ENCODE measurements around the gene PSME1. TPM values are rescaled to one million over a fixed set of nuclear protein-coding genes. Genes with fewer than 3 reads are reported as not detected.

PSME1 gene
- total RNA-seq, 2 experiments from 2014 or later = 403 to 427 TPM

GRCh38 chr14:24162093-24162492 lies 26.1 kb downstream of the PSME1 start:
- H3K9me3 Mint-ChIP-seq = no peaks in the 10 kb centered on the region
- H3K4me1 Mint-ChIP-seq (ENCODE audit: low read depth) = peaks cover 42% of the 10 kb centered on the region
- peak overlapping the region; percentile 97 for H3K4me3 Mint-ChIP-seq
- H3K27me3 Mint-ChIP-seq = no peaks in the 10 kb centered on the region
- peaks cover 69% of the 10 kb centered on the region for H3K36me3 Mint-ChIP-seq
- intact Hi-C loops (cut with micrococcal nuclease) = no loop called here
- CTCF ChIA-PET = interaction anchor here (0.7 to 4.6 kb wide), 24 partner anchors 8 to 171 kb away, joined by 3 to 76 read pairs (median 10); partner anchors contain the start of genes CHMP4A, CIDEB, DCAF11 and EMC9
- POLR2A ChIA-PET = interaction anchor here (0.6 to 4.2 kb wide), 21 partner anchors 9 to 109 kb away, joined by 3 to 60 read pairs (median 4); partner anchors contain the start of genes CHMP4A, DCAF11, EMC9 and IPO4
- H3K27ac Mint-ChIP-seq = peak overlapping the region; percentile 100
- DNase-seq = peak; percentile 55

GRCh38 chr14:24164518-24164991 lies 28.6 kb downstream of the PSME1 start:
- Mint-ChIP-seq H3K9me3 (no peaks in the 10 kb centered on the region), H3K27me3 (no peaks in the 10 kb centered on the region), H3K27ac (no peak overlapping the region), H3K4me1 (ENCODE audit: low read depth) (peaks cover 49% of the 10 kb centered on the region), H3K4me3 (no peak overlapping the region), H3K36me3 (peaks cover 70% of the 10 kb centered on the region)
- intact Hi-C loops (cut with micrococcal nuclease) = no loop called here
- DNase-seq = no peak
- CTCF ChIA-PET = no interaction called here
- POLR2A ChIA-PET = interaction anchor here (0.8 to 2.2 kb wide), 4 partner anchors 18 to 30 kb away, joined by 3 to 6 read pairs (median 4); partner anchors contain the start of genes IPO4 and TM9SF1

GRCh38 chr14:24165785-24166184 lies 29.8 kb downstream of the PSME1 start:
- no peak for DNase-seq
- H3K27ac Mint-ChIP-seq = peak overlapping the region; percentile 53
- H3K4me3 Mint-ChIP-seq = no peak overlapping the region
- H3K4me1 Mint-ChIP-seq (ENCODE audit: low read depth) = peaks cover 46% of the 10 kb centered on the region
- ChIA-PET POLR2A (interaction anchor here (1.5 to 2.2 kb wide), 2 partner anchors 16 to 23 kb away, joined by 5 to 6 read pairs; partner anchors contain the start of gene IPO4), CTCF (no interaction called here)
- H3K27me3 Mint-ChIP-seq = no peaks in the 10 kb centered on the region
- intact Hi-C loops (cut with micrococcal nuclease) = no loop called here
- no peaks in the 10 kb centered on the region for H3K9me3 Mint-ChIP-seq
- H3K36me3 Mint-ChIP-seq = peaks cover 67% of the 10 kb centered on the region

GRCh38 chr14:24167469-24168114 lies 31.6 kb downstream of the PSME1 start:
- no peak overlapping the region for H3K4me3 Mint-ChIP-seq

GRCh38 chr14:24171422-24172260 lies 35.6 kb downstream of the PSME1 start, which contains the start of gene REC8:
REC8 (plus strand) TSS chr14:24172080; CDS start chr14:24172553, 473 bp downstream.
- Mint-ChIP-seq H3K4me3 (peak within 1 kb of the TSS; percentile 68), H3K36me3 (peaks cover 23% of the 10 kb centered on the region), H3K4me1 (ENCODE audit: low read depth) (peaks cover 22% of the 10 kb centered on the region), H3K27me3 (no peaks in the 10 kb centered on the region), H3K27ac (peak within 1 kb of the TSS; percentile 61), H3K9me3 (no peaks in the 10 kb centered on the region)
- intact Hi-C loops (cut with micrococcal nuclease) = no loop called here
- peak; percentile 81 for DNase-seq
- ChIA-PET CTCF (interaction anchor here (2.1 kb wide), 1 partner anchor 10 kb away, joined by 10 read pairs; the partner anchor contains the start of gene IRF9), POLR2A (interaction anchor here (0.6 to 1.7 kb wide), 5 partner anchors 9 to 266 kb away, joined by 3 to 9 read pairs (median 4); partner anchors contain the start of genes IPO4 and IRF9)

More at GRCh38 chr14:24167469-24168114, 31.6 kb downstream of the PSME1 start:
- ChIA-PET CTCF (no interaction called here), POLR2A (interaction anchor here (0.6 kb wide), 1 partner anchor 11 kb away, joined by 3 read pairs; no protein-coding TSS in a partner anchor)
- Mint-ChIP-seq H3K27ac (peak overlapping the region; percentile 47), H3K9me3 (no peaks in the 10 kb centered on the region), H3K4me1 (ENCODE audit: low read depth) (peaks cover 44% of the 10 kb centered on the region), H3K27me3 (no peaks in the 10 kb centered on the region), H3K36me3 (peaks cover 54% of the 10 kb centered on the region)
- DNase-seq = no peak
- intact Hi-C loops (cut with micrococcal nuclease) = no loop called here

GRCh38 chr14:24172261-24172860 lies 36.4 kb downstream of the PSME1 start:
- POLR2A ChIA-PET = interaction anchor here (0.6 to 1.7 kb wide), 2 partner anchors 10 to 16 kb away, joined by 3 to 5 read pairs; partner anchors contain the start of gene IPO4
- no peak for DNase-seq
- no peaks in the 10 kb centered on the region for H3K27me3 Mint-ChIP-seq
- H3K27ac Mint-ChIP-seq = peak overlapping the region; percentile 7
- H3K4me1 Mint-ChIP-seq (ENCODE audit: low read depth) = peaks cover 19% of the 10 kb centered on the region
- no peaks in the 10 kb centered on the region for H3K9me3 Mint-ChIP-seq
- H3K36me3 Mint-ChIP-seq = peaks cover 25% of the 10 kb centered on the region
- CTCF ChIA-PET = interaction anchor here (0.6 kb wide), 1 partner anchor 74 kb away, joined by 3 read pairs; no protein-coding TSS in a partner anchor
- intact Hi-C loops (cut with micrococcal nuclease) = no loop called here
- H3K4me3 Mint-ChIP-seq = peak overlapping the region; percentile 68

GRCh38 chr14:24172871-24173281 lies 36.9 kb downstream of the PSME1 start:
- DNase-seq = no peak
- Mint-ChIP-seq H3K9me3 (no peaks in the 10 kb centered on the region), H3K27me3 (no peaks in the 10 kb centered on the region), H3K27ac (no peak overlapping the region), H3K4me1 (ENCODE audit: low read depth) (peaks cover 15% of the 10 kb centered on the region), H3K4me3 (no peak overlapping the region), H3K36me3 (peaks cover 24% of the 10 kb centered on the region)
- POLR2A ChIA-PET = interaction anchor here (1.7 kb wide), 1 partner anchor 16 kb away, joined by 5 read pairs; the partner anchor contains the start of gene IPO4
- CTCF ChIA-PET = interaction anchor here (0.6 to 1.3 kb wide), 3 partner anchors 11 to 115 kb away, joined by 3 to 8 read pairs (median 5); partner anchors contain the start of gene IRF9
- intact Hi-C loops (cut with micrococcal nuclease) = no loop called here

GRCh38 chr14:24176599-24176998 lies 40.6 kb downstream of the PSME1 start:
- no peak overlapping the region for H3K27ac Mint-ChIP-seq
- H3K4me1 Mint-ChIP-seq (ENCODE audit: low read depth) = peaks cover 6% of the 10 kb centered on the region
- no peak for DNase-seq
- CTCF ChIA-PET = no interaction called here
- no peaks in the 10 kb centered on the region for H3K9me3 Mint-ChIP-seq
- POLR2A ChIA-PET = interaction anchor here (1.1 to 3.5 kb wide), 2 partner anchors 11 to 14 kb away, joined by 3 to 12 read pairs; partner anchors contain the start of gene IPO4
- intact Hi-C loops (cut with micrococcal nuclease) = no loop called here
- no peaks in the 10 kb centered on the region for H3K27me3 Mint-ChIP-seq
- no peak overlapping the region for H3K4me3 Mint-ChIP-seq
- peaks cover 24% of the 10 kb centered on the region for H3K36me3 Mint-ChIP-seq

- no peaks in the 10 kb centered on the region for H3K27me3 Mint-ChIP-seq
- no peak overlapping the region for H3K4me3 Mint-ChIP-seq
- H3K36me3 Mint-ChIP-seq = peaks cover 24% of the 10 kb centered on the region
- peaks cover 4% of the 10 kb centered on the region for H3K4me1 Mint-ChIP-seq (ENCODE audit: low read depth)
- ChIA-PET CTCF (no interaction called here), POLR2A (interaction anchor here (1.1 to 3.5 kb wide), 2 partner anchors 10 to 15 kb away, joined by 3 to 12 read pairs; partner anchors contain the start of gene IPO4)
- no peak overlapping the region for H3K27ac Mint-ChIP-seq
- no peaks in the 10 kb centered on the region for H3K9me3 Mint-ChIP-seq
- DNase-seq = no peak
- intact Hi-C loops (cut with micrococcal nuclease) = no loop called here
Measured at GRCh38 chr14:24177041-24177825, 41.2 kb downstream of the PSME1 start.

GRCh38 chr14:24177891-24178290 lies 41.9 kb downstream of the PSME1 start:
- intact Hi-C loops (cut with micrococcal nuclease) = no loop called here
- Mint-ChIP-seq H3K4me3 (no peak overlapping the region), H3K27me3 (no peaks in the 10 kb centered on the region), H3K36me3 (peaks cover 30% of the 10 kb centered on the region), H3K4me1 (ENCODE audit: low read depth) (peaks cover 3% of the 10 kb centered on the region), H3K27ac (no peak overlapping the region), H3K9me3 (no peaks in the 10 kb centered on the region)
- CTCF ChIA-PET = no interaction called here
- POLR2A ChIA-PET = interaction anchor here (1.1 to 3.5 kb wide), 2 partner anchors 9 to 16 kb away, joined by 3 to 12 read pairs; partner anchors contain the start of gene IPO4
- DNase-seq = no peak

Measured in activated CD4-positive, alpha-beta memory T cell treated with anti-CD3 and anti-CD28 coated beads for 36 hours (primary cell).